Body of pancreas (tissue), 4 donors: ENCODE results near the gene USF3.

ENCODE experiments used
- POLR2A ChIP-seq, 3 donors: fragments of 450-650 bp; IDR thresholded peaks; one replicate each; pipeline ENCODE4 v1.6.1; 2016; ENCODE audit warnings: antibody characterized with exemption in 3 of 3, mild to moderate bottlenecking in 2 of 3
- TF ChIP-seq, protein P1 (sequence below), 7 experiments: fragments of 450-650 bp in 4 of 7; fragments of 200-600 bp in 3 of 7; sonication (generic) in 3 of 7; IDR thresholded peaks; one replicate each; pipeline ENCODE4 v1.5.1; 2016 to 2019; ENCODE audit warnings: antibody characterized with exemption in 7 of 7

GRCh38 chr3:113602256-113602655 is 94.2 kb downstream of the USF3 start:
- TF ChIP-seq POLR2A (IDR thresholded peaks at IDR 0.05), result no peak
- TF ChIP-seq, protein P1, sequence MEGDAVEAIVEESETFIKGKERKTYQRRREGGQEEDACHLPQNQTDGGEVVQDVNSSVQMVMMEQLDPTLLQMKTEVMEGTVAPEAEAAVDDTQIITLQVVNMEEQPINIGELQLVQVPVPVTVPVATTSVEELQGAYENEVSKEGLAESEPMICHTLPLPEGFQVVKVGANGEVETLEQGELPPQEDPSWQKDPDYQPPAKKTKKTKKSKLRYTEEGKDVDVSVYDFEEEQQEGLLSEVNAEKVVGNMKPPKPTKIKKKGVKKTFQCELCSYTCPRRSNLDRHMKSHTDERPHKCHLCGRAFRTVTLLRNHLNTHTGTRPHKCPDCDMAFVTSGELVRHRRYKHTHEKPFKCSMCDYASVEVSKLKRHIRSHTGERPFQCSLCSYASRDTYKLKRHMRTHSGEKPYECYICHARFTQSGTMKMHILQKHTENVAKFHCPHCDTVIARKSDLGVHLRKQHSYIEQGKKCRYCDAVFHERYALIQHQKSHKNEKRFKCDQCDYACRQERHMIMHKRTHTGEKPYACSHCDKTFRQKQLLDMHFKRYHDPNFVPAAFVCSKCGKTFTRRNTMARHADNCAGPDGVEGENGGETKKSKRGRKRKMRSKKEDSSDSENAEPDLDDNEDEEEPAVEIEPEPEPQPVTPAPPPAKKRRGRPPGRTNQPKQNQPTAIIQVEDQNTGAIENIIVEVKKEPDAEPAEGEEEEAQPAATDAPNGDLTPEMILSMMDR (IDR thresholded peaks at IDR 0.05), result no peak
